Epithelial cell of proximal tubule (primary cell): Measurements from ENCODE around the gene MYO1C. TPM values are rescaled to one million over a fixed set of nuclear protein-coding genes. Genes with fewer than 3 reads are reported as not detected.
"Not testable (repeated sequence)": the region's sequence is repeated elsewhere in the genome, so short reads cannot be mapped to it uniquely, and the experiment has no call there.

ENCODE experiments used
- DNase-seq: peaks from one replicate; pipeline ENCODE4 v3.0.0-alpha.2; 2011; ENCODE audit warnings: low read depth
- H3K4me3 ChIP-seq: 2 replicates; pipeline ENCODE4 v1.5.1; 2011; ENCODE audit warnings: low read depth, mild to moderate bottlenecking, low read length
- total RNA-seq: library from RNA; depleted of rRNA; stranded (reverse); fragments of >200 nt; gene quantifications from 2 replicates; pipeline ENCODE4 v1.2.3, GENCODE V29; 2015
- TF ChIP-seq, protein P1 (sequence below): conservative IDR thresholded peaks from 2 replicates; pipeline ENCODE4 v1.5.1; 2012; ENCODE audit warnings: low read depth, mild to moderate bottlenecking, low read length

Gene MYO1C
- total RNA-seq, 1 donor from 2014 or later, result 94.7 TPM

DNA sequence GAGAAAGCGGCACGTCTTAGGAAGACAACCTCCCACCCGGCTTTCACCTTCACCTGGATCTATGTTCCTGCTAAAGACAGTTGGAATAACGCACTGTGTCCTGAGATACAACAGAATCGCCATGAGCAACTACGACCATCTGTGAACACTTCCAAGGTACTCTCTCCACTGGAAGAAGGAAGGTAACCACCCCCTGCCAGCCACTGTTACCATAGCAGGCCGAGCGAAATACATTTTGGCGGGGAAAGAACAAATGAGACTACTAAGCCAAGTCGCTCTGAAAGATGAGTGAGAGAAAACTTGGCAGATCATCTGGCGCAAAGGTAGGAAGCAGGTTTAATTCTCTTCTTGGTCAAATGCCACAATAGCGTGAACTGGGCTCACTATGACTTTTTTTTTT is 46.3 kb downstream of the MYO1C start:
- DNase-seq, result no peak
- no peak overlapping the region for H3K4me3 ChIP-seq
- TF ChIP-seq, protein P1, sequence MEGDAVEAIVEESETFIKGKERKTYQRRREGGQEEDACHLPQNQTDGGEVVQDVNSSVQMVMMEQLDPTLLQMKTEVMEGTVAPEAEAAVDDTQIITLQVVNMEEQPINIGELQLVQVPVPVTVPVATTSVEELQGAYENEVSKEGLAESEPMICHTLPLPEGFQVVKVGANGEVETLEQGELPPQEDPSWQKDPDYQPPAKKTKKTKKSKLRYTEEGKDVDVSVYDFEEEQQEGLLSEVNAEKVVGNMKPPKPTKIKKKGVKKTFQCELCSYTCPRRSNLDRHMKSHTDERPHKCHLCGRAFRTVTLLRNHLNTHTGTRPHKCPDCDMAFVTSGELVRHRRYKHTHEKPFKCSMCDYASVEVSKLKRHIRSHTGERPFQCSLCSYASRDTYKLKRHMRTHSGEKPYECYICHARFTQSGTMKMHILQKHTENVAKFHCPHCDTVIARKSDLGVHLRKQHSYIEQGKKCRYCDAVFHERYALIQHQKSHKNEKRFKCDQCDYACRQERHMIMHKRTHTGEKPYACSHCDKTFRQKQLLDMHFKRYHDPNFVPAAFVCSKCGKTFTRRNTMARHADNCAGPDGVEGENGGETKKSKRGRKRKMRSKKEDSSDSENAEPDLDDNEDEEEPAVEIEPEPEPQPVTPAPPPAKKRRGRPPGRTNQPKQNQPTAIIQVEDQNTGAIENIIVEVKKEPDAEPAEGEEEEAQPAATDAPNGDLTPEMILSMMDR, result no peak

DNA sequence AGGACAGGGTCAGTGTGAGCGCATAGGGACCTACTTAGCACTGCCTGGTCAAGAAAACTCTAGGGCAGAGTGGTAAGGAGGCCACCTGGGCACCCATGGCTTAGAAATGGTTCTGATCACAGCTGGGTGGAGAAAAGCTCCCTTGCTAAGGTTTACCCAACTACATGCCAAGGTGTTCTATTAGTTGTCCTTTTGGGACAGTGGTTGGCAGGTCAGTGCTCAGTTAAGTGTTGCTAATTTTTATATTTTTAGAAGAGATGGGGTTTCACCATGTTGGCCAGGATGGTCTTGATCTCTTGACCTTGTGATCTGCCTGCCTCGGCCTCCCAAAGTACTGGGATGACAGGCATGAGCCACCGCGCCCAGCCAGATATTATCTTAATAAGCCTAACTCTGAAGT is 46.8 kb downstream of the MYO1C start:
- not testable (repeated sequence) for DNase-seq, H3K4me3 ChIP-seq

DNA sequence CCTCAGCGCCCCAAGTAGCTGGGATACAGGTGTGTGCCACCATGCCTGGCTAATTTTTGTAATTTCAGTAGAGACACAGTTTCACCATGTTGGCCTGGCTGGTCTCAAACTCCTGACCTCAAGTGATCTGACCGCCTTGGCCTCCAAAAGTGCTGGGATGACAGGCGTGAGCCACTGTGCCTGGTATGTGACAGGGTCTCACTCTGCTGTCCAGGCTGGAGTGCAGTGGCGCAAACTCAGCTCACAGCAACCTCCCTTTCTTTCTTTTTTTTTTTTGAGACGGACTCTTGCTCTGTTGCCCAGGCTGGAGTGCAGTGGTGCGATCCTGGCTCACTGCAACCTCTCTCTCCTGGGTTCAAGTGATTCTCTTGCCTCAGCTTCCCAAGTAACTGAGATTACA is 49.8 kb downstream of the MYO1C start:
- DNase-seq, H3K4me3 ChIP-seq: not testable (repeated sequence)

DNA sequence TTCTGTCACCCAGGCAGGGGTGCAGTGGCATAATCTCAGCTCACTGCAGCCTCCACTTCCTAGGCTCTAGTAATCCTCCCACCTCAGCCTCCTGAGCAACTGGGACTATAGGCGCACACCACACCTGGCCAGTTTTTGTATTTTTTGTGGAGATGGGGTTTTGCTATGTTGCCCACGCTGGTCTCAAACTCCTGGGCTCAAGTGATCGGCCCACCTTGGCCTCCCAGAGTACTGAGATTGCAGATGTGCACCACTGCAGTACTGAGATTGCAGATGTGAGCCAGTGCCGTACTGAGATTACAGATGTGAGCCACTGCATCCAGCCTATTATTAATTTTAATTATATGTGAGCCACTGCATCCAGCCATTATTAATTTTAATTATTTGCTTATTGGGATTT is 50.3 kb downstream of the MYO1C start:
- TF ChIP-seq, protein P1, result no peak
- H3K4me3 ChIP-seq, result no peak overlapping the region
- no peak for DNase-seq

DNA sequence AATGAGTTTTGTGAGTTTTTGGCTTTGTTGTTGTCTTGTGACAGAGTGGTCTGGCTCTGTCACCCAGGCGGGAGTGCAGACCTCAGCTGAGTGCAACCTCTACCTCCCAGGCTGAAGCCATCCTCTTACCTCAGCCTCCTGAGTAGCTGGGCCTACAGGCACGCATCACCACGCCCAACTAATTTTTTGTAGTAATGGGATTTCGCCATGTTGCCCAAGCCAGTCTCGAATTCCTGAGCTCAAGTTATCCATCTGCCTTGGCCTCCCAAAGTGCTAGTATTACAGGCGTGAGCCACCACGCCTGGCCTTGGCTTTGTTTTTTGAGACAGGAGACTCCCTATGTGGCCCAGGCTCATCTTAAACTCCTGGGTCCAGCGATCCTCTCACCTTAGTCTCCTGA is 51.6 kb downstream of the MYO1C start:
- TF ChIP-seq, protein P1, result no peak
- DNase-seq, result no peak
- no peak overlapping the region for H3K4me3 ChIP-seq

DNA sequence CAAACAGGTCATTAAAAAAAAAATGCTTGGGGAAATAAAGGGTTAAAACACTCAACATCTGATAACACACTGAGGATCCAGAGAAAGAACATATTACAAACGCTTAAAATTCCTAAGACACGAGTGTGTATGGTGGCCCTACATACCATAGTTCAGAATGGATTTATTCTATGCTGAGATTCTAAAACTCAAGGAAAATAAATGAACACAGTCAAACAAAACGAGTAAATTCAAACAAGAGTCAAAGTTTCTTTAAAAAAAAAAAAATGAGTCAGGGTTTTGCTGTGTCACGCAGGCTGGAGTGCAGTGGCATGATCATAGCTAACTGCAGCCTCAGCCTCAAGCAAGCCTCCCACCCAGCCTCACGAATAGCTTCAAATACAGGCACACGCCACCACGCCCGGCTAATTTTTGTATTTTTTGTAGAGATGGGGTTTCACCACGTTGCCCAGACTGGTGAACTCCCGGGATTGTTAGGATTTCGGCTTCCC is 53.8 kb downstream of the MYO1C start:
- TF ChIP-seq, protein P1, result no peak
- no peak for DNase-seq
- H3K4me3 ChIP-seq, result no peak overlapping the region

DNA sequence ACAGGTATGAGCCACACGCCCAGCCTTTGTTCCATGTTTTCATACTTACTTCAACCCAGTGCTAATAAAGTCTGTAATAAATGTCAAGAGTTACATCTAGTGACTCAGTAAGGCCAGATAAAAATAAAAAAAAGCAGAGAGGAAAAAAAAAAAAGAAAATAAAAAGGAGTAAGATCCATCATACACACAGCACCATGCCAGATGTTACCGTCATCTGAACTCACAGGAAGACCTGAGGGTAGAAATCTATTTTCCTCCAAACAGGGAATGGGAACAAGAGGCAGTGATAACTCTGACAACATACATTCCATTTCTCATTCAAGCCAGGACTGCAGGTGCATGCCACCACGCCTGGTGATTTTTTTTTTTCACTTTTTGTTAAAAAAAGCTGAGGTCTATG is 57.2 kb downstream of the MYO1C start:
- TF ChIP-seq, protein P1, result no peak
- H3K4me3 ChIP-seq, result no peak overlapping the region

DNA sequence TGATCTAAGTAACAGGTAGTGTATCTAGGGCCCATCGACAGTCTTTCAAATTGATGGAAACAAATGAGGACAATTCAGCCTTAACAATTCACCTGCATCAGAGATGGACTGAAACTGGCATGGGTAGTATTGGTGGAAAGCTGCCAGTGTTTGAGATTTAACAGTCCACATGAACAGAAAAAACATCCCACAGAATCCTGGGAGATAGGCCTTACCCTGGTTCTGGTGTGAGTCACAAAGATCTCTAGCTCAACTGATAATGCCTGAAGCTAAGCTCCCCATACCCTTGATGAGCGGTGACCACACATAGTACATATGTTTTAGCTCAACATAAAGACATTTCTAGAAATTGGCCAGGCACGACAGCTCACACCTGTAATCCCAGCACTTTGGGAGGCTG is 58.3 kb downstream of the MYO1C start:
- no peak for DNase-seq
- H3K4me3 ChIP-seq, result no peak overlapping the region
- TF ChIP-seq, protein P1, result no peak

More for the DNA sequence above, 57.2 kb downstream of the MYO1C start:
- DNase-seq, result no peak
